Peyer's patch (tissue), 4 donors: ENCODE measurements around the gene CD207. TPM values are rescaled to one million over a fixed set of nuclear protein-coding genes. Genes with fewer than 3 reads are reported as not detected.

Source experiments
- DNase-seq, 3 donors: peaks; one replicate each; pipeline ENCODE4 v3.0.0-alpha.2; 2017 to 2019
- H3K27ac ChIP-seq, 4 donors: fragments of 200-600 bp; sonication (generic); one replicate each; pipeline ENCODE4 v1.5.1; 2016 to 2019
- H3K27me3 ChIP-seq, 2 donors: fragments of 200-600 bp; sonication (generic); one replicate each; pipeline ENCODE4 v1.5.1; 2019
- H3K36me3 ChIP-seq, 3 donors: fragments of 200-600 bp; sonication (generic); one replicate each; pipeline ENCODE4 v1.5.1; 2016 to 2019
- H3K4me1 ChIP-seq, 4 donors: fragments of 200-600 bp; sonication (generic); one replicate each; pipeline ENCODE4 v1.5.1; 2016 to 2019
- H3K4me3 ChIP-seq, 4 donors: fragments of 200-600 bp; sonication (generic); 1 replicate in 3 of 4; 2 replicates in 1 of 4; pipeline ENCODE4 v1.5.1; 2016 to 2019; ENCODE audit warnings: mild to moderate bottlenecking in 1 of 4
- H3K9me3 ChIP-seq, 4 donors: fragments of 200-600 bp; sonication (generic); one replicate each; pipeline ENCODE4 v1.5.1; 2016 to 2019; ENCODE audit warnings: mild to moderate bottlenecking in 1 of 4
- CTCF ChIP-seq, 6 experiments: fragments of 450-650 bp in 4 of 6; fragments of 200-600 bp in 2 of 6; sonication (generic) in 1 of 6; IDR thresholded peaks; one replicate each; pipeline ENCODE4 v1.5.1; 2017 to 2019; ENCODE audit warnings: antibody characterized with exemption in 6 of 6, mild to moderate bottlenecking in 3 of 6, moderate library complexity in 1 of 6
- POLR2A ChIP-seq, 2 donors: fragments of 450-650 bp; IDR thresholded peaks; one replicate each; pipeline ENCODE4 v1.5.1; 2017; ENCODE audit warnings: antibody characterized with exemption in 2 of 2, mild to moderate bottlenecking in 2 of 2, moderate library complexity in 2 of 2
- total RNA-seq, 4 donors: library from RNA; depleted of rRNA; stranded (reverse); fragments of >200 nt; gene quantifications; one replicate each; pipeline ENCODE4 v1.1.0, GENCODE V29; 2016

Gene CD207
- total RNA-seq, 4 donors from 2014 or later = not detected

DNA sequence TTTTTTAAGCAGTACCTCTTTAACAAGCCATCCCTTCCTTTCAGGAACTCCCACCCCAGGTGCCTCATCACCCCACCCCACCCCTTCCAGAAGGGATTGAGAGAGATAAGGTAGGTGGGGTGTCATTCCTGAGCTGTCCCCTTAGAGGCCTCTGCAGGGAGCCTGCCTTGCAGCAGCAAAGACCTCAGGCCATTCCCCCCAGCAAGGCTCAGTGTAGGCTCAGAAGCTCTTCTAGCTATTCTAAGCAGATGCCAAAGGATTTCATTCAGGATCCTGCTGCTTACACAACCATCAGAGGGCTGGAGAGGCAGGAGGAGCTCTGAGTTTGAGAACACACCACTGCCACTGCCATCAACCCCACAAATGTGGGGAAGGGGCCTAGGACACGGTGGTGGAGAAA lies 39.4 kb downstream of the CD207 start:
- Histone ChIP-seq H3K4me3 (no peak overlapping the region), H3K9me3 (peaks cover 0 to 6% (median 0%) of the 10 kb centered on the region in 4 donors), H3K27ac (no peak overlapping the region), H3K4me1 (no peaks in the 10 kb centered on the region), H3K36me3 (no peaks in the 10 kb centered on the region), H3K27me3 (no peaks in the 10 kb centered on the region)
- no peak for DNase-seq
- TF ChIP-seq POLR2A (IDR thresholded peaks at IDR 0.05) = no peak
- TF ChIP-seq CTCF (IDR thresholded peaks at IDR 0.05) = no peak

- Histone ChIP-seq H3K27ac (no peak overlapping the region), H3K4me3 (no peak overlapping the region), H3K9me3 (peaks cover 0 to 6% (median 0%) of the 10 kb centered on the region in 4 donors), H3K27me3 (peaks cover 0 to 3% of the 10 kb centered on the region in 2 donors), H3K36me3 (no peaks in the 10 kb centered on the region), H3K4me1 (peaks cover 0 to 6% (median 0%) of the 10 kb centered on the region in 4 donors)
- TF ChIP-seq CTCF (IDR thresholded peaks at IDR 0.05) (no peak), POLR2A (IDR thresholded peaks at IDR 0.05) (no peak)
- no peak for DNase-seq
Observed at GRCh38 chr2:70795164-70795995, 40.2 kb downstream of the CD207 start.

DNA sequence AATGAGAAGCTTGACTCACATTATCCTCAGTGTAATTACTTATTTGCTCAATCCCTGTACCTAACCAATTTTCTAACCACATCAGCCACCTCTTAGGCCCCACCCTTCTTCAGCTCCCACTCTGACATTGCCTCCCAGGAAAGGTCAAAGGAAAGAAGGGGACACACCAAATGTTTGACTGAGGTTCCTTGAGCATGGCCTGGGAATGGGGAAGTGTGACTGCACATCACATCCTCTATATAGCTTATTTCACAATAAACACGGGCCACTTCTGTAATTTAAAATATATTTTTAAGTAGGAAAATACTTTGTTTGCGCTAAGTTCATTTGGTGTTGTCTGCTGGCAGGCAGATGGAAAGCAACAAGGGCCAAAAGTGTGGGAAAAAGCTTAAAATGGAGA lies 42.2 kb downstream of the CD207 start:
- H3K27ac ChIP-seq = no peak overlapping the region
- no peak overlapping the region for H3K4me3 ChIP-seq
- H3K9me3 ChIP-seq = no peaks in the 10 kb centered on the region
- TF ChIP-seq CTCF (IDR thresholded peaks at IDR 0.05) (no peak), POLR2A (IDR thresholded peaks at IDR 0.05) (no peak)
- no peak for DNase-seq
- no peaks in the 10 kb centered on the region for H3K36me3 ChIP-seq
- peaks cover 0 to 16% (median 0%) of the 10 kb centered on the region in 4 donors for H3K4me1 ChIP-seq
- H3K27me3 ChIP-seq = peaks cover 0 to 7% of the 10 kb centered on the region in 2 donors

GRCh38 chr2:70790136-70790828 lies 45.3 kb downstream of the CD207 start, which contains the start of gene FIGLA:
Gene FIGLA, minus strand, starts transcription at chr2:70790643. Its CDS starts 5 bp downstream, at chr2:70790638.
- no peaks in the 10 kb centered on the region for H3K9me3 ChIP-seq
- peaks cover 0 to 16% (median 0%) of the 10 kb centered on the region in 4 donors for H3K4me1 ChIP-seq
- H3K4me3 ChIP-seq = peak within 1 kb of the TSS in 2 of 4 donors; percentile 3 to 30
- H3K27me3 ChIP-seq = peaks cover 0 to 7% of the 10 kb centered on the region in 2 donors
- no peak for TF ChIP-seq CTCF (IDR thresholded peaks at IDR 0.05)
- TF ChIP-seq POLR2A (IDR thresholded peaks at IDR 0.05) = no peak
- no peak for DNase-seq
- no peak within 1 kb of the TSS for H3K27ac ChIP-seq
- H3K36me3 ChIP-seq = no peaks in the 10 kb centered on the region

GRCh38 chr2:70789304-70790135 lies 46.1 kb downstream of the CD207 start:
- Histone ChIP-seq H3K4me1 (peaks cover 0 to 16% (median 0%) of the 10 kb centered on the region in 4 donors), H3K4me3 (peak overlapping the region in 2 of 4 donors; percentile 3 to 30), H3K36me3 (no peaks in the 10 kb centered on the region), H3K27ac (no peak overlapping the region), H3K27me3 (peaks cover 0 to 7% of the 10 kb centered on the region in 2 donors), H3K9me3 (no peaks in the 10 kb centered on the region)
- DNase-seq = peak; percentile 30 to 62 (median 55)
- peak in 4 of 6 experiments; percentile 25 to 40 (median 33) for TF ChIP-seq CTCF (IDR thresholded peaks at IDR 0.05)
- TF ChIP-seq POLR2A (IDR thresholded peaks at IDR 0.05) = no peak
